Measurements from ENCODE around the gene MTFP1.
"Not testable (repeated sequence)": the region's sequence is repeated elsewhere in the genome, so short reads cannot be mapped to it uniquely, and the experiment has no call there.

MTFP1 gene

DNA sequence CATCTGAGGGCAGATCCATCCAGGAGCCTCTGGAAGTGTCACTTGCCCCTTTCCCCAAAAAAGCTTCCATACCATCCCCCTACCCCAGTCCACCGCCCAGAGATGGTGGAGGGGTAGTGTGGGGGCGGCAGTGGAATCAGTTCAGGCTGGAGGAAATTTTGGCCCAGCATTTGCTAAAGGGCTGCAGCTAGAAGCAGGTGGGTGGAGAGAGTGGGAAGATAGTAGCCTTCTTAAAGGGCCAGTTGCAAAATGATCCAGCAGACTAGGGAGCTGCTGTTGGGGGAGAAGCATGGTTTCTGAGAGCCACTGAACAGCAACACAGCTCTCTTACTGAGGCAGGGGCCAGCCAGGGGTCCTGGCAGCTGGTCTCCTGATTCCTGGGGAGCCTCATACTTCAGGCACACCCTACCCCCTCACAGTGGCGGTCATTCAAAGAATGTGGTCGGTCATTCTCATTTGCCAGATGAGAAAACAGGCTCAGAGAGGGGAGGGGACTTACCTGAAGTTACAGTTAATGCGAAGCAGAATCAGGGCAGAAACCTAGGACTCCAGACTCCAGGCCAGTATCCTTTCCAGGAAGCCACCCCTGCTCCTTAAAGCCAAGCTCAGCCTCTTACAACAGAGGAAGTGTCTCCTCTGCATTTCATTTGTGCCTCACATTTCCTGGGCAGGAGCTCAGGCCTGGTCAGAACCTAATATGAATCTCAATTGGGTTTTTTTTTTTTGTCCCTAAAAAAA is 23.4 kb upstream of the MTFP1 start:
- DNase-seq, result no peak

DNA sequence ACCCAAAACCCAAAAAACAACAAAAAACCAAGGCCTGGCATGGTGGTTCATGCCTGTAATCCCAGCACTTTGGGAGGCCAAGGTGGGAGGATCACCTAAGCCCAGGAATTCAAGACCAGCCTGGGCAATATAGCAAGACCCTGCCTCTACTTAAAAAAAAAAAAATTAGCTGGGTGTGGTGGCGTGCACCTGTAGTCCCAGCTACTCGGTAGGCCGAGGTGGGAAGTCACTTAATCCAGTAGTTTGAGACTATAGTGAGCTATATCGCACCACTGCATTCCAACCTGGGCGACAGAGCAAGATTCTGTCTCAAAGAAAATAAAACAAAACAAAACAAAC is 22.8 kb upstream of the MTFP1 start:
- not testable (repeated sequence) for DNase-seq

DNA sequence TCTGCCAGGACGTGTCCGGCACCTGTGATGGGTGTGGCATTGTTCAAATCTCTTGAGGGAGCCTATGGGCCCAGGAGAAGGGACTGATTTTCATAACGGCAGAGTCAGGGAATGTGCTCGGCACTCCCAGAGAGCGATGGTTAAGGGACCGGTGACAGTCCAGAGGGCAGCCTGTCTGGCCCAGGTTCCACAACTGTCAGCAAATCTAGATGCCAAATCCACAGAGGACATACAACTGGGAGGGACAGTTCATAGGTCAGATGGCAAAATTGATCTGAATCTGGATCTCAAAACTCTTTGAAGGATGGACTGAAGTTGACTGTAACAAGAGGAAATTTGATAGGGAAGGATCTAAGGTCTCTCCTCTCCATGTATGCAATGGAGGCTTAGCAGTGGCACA is 21.3 kb upstream of the MTFP1 start:
- DNase-seq, result no peak

DNA sequence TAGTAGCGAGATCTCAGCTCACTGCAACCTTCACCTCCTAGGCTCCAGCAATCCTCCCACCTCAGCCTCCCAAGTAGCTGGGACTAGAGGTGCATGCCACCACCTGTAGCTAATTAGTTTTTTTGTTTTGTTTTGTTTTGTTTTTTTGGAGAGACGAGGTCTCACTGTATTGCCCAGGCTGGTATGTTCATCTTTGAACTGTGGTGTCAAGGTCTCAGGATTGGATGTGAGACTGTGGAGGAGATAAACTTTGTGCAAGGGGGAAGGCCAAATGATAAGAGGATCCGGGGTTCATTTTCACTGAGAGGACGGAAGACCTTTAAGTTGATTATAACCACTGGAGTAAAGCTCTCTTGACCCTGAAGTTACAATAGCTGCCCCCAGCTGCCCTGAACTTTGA is 19.8 kb upstream of the MTFP1 start:
- no peak for DNase-seq

DNA sequence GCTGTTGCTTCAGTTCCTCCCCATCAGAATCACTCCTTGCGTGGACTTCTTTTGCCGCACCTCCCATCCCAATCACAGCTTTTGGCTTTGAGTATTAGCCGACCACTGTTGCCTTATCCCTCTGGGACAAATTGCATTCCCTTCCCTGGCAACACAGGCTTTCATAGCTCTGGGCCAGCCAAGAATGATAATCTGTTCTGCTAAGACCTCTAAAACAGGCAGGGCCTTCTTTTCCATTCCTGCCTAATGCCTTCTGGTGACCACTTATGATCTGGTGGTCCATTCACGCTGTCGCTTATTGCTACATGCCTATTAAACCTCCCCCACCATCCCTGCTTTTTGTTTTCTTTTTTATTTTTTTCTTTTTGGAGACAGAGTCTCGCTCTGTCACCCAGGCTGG is 19.2 kb upstream of the MTFP1 start:
- no peak for DNase-seq

DNA sequence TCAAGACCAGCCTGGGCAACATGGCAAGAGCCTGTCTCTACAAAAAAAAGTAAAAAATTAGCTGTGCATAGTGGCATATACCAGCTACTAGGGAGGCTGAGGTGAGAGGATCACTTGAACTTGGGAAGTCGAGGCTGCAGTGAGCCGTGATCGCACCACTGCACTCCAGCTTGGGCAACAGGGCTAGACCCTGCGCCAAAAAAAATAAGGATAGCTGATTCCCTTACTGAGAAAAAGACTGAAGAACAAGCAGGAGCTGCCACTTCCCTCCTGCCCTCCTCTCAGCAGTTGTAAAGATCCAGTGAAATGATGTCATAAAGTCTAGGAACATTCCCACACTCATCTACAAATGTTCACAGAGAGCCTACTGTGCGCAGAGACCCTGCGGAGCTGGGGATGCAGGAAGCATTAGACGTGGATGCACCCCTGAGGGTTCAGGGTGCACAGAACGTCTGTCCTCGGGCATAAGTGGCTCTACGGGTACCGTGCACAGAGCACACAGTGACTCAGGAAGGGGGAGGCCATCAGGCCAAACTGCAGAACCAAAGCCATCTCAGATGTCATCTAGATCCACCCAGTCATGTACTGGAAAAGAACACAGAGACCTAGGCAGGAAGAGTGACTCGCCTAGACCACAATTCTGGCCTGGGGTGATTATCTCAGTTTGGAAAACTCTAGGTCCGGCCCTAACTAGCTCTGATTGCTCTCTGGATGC is 17.0 kb upstream of the MTFP1 start:
- DNase-seq, result peak; percentile 91

DNA sequence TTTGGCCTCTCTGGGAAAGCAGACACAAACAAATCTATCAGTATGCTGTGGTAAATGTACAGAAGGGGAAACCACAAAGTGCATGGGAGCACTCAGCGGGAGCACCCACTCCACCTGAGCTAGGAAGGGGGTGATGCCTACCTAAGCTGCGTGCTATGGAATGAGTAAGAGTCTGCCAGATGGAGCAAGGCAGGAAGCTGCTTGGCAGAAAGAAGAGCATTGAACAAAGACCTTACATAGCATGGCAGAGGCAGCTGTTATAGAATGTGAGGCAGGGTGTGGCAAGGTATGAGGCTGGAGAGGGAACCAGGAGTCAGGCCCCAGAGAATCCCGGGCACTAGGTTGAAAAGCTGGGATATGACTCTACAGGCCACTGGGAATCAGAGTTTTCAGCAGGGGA is 13.8 kb upstream of the MTFP1 start:
- DNase-seq, result no peak

DNA sequence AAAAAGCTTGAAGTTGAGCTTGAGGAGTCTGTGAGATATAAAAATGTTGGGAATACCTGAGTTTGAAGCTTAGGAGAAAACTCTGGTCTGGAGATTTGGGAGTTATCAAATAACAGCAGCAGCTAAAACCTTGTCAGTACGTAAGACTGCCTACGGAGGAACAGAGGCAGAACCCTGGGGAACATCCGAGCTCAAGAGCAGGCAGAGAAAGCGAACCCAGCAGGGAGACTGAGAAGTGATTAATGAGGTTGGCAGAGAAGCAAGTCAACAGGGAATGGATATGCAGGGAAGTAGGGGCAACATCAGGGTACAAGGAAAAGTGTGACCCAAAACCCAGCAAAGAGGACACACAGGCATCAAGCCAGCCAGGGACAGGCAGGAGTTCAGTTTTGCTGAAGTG is 12.6 kb upstream of the MTFP1 start:
- DNase-seq, result no peak

DNA sequence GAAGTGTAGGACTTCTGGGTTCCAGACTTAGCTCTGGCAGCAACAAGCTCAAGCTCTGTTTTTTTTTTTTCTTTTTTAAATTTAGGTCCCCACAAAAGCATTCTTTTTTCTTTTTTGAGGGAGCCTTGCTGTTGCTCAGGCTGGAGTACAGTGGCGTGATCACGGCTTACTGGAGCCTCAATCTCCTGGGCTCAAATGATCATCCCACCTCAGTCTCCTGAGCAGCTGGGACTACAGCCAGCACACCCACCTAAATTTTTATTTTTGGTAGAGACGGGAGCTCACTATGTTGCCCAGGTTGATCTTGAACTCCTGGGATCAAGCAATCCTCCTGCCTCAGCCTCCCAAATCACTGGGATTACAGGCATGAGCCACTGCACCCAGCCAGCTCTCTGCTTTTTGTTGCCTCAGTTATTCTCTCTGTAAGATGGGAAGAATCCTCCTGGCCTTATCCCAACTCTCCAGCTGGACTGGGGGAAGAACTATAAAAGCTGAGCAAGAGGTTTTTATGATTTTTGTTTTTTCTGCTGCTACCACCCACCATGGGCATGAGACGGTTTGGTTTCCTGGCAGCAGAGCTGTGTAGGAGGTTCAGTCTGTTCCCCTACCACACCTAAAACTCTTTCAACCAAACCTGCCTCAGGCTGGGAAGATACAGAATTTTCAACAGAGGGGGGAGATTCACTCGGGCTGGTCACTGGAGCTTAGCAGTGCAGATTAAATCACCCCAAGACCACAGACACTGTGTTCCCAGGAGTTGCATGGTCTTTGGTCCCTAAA is 11.6 kb upstream of the MTFP1 start:
- DNase-seq, result no peak

DNA sequence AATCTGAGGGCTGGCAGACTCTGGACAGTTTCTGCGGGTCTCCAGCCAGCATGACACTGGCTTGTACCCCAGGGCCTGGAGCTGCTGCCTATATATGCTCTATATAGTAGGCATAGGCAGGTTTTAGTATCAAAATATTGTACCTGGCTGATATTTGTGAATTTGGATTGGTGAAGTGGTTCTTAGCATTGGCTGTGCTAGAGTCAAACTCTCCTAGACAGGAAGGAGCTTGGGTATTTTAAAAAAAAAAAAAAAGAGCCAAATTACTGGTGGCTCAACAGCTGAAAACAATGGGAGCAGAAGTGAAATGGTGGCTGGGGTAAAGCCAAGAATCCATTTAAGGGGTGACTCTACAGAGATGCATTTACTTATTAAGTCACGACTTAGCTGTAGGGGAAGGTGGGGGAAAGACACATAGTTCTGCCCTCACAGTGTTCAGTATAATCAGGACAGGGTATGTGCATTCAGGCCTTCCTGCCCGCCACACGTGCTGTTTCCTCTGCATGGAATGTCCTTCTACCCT is 11.0 kb upstream of the MTFP1 start:
- DNase-seq, result no peak

DNA sequence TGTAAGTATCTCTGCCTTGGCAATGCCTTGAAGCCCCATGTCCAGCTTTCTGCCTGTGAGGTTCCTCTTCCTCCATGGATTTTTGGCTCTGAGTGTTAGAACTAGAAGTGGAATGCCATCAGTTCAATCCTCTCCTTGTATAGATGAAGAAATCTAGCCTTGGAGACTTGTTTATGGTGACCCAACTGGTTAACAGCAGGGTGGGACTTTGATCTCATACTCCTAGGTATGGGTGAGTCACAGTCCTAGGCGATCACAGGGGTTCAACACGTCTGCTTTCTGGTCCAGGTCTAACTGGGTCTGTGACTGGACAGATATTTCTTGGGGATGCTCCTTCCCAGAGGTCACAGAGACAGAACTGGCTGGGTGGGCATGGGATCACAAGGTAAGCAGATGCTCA is 9.2 kb upstream of the MTFP1 start:
- no peak for DNase-seq

DNA sequence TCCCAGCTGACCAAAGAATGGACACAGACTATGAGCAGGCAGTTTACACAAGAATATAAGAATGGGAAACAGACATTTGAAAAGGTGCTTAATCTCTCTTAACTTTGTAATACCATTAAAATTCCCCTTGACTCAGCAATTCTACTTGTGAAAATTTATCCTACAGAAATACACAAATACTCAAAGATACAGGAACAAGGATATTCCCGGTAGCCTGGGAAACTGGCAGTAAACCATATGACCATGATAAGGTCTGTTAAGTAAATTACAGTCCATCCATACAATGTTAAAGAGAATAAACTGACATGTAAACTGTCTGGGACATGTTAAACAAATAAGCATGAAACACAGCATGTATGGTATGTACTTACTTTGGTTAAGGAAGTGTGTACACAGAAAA is 8.7 kb upstream of the MTFP1 start:
- DNase-seq, result no peak

DNA sequence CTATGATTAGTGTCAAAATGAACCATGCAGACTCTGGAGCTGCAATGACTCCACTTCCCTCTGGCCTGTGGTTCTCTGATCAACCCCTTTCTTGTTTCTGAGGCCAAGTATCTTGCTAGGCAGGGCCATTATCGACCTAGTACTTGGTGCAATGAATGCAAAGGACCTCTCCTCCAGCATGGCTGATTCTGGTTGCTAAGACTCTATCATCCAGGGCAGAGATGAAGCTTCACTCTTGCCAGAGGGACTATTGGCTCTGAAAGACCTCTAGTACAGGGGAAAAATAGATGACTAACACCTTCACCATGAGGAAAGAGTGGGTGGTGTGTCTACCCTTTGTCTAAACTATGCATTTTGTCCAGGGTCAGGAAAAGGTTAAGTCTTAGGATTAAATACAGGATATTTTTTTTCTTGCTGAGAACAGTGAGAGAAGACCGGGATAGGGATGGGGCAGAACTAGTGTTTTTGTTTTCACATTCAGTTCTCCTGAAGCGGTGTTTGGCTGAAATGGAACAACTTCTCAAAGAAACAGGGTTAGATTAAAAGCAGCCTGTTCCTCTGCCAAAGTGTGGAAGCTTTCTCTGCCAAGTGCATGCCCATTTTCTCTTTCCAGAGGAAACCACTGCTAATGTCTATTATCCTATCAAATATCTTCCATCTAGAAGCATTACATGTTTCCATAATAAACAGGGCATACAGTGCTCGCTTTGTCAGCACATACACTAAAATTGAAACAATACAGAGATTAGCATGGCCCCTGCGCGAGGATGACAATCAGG is 5.0 kb upstream of the MTFP1 start:
- DNase-seq, result peak; percentile 89

DNA sequence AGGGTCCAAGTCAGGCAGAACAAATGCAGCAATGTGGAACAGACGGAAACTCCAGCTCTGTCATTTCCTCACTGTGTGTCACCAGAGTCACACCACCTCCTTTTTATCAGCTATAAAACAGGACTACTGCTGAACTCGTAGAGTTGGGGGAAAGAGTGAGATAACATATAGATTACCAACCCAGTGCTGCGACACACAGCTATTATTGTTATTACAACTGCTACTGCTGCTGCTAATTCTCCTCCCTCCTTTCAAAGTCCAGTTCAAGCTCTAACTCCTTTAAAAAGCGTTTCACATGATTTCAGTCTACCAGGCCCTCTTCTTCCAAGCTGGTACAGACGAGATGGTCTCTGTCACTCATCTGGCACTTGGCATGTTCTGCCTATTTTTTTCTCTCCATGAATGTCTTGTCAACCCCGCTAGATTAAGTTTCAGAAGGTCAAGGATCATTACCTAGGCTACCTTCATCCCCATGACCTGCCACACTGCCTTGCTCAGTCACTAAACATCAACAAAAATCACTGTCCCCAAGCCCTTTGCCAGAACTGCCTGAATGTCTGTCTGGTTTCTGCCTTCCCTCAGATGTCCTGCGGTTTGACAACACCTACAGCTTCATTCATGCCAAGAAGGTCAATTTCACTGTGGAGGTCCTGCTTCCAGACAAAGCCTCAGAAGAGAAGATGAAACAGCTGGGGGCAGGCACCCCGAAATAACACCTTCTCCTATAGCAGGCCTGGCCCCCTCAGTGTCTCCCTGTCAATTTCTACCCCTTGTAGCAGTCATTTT is 3.7 kb upstream of the MTFP1 start:
- DNase-seq, result peak; percentile 34

DNA sequence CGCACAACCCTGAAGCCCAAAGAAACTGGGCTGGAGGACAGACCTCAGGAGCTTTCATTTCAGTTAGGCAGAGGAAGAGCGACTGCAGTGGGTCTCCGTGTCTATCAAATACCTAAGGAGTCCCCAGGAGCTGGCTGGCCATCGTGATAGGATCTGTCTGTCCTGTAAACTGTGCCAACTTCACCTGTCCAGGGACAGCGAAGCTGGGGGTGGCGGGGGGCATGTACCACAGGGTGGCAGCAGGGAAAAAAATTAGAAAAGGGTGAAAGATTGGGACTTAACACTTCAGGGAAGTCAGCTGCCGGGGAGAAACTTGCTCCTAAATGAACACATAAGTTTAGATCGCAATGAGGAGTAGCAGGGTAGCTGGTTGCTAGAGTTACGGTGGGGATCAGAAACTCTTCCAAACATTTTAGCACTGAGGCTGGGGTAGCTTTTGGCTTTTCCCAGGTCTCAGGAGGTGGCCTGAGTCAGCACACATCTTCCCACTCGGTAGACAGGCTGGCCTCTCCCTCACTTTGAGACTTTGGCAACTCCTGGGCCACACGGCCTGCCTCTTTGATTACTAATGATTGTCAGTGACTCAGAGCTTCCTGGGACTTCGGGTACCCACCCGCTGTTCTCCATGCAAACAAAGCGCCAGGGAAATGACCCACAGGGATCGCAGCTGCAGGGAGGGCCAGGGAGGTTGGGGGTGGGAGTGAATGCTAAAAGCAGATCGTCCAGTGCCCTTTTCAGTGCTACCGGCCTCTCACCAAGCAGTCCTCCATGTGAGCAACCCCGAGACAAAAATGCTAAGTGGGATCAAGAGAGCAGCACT is 2.9 kb upstream of the MTFP1 start:
- peak; percentile 97 for DNase-seq

DNA sequence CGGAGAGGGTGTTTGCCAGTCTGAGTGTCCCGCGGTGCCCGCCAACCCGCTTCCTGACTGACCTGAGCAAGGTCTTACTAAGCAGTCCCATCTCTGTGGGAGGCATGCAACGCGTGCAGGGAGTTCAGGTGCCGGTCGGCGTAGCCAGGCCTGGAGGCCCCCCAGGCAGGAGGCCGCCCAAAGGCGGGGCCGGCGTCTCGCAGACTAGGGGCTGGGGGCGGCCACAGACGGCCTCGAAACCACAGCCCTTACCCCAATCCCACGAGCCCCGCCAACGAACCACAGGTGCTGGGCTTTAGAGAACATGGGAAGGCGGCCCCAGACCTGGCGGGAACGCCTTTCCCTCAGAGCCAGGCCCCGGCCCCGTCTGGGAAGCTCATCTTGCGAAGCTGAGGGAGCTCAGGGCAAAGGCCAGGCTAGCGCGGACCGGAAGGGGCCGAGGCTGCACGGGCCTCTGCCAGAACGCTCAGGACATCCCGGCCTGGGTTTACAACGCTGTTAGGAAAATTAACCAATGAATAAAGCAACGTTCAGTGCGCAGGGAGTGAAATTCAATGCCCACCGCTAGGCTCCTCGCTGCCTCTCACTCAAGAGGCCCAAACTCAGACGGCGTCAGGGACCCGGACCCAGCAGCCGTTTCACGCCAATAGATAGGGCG is 2.1 kb upstream of the MTFP1 start:
- no peak for DNase-seq

DNA sequence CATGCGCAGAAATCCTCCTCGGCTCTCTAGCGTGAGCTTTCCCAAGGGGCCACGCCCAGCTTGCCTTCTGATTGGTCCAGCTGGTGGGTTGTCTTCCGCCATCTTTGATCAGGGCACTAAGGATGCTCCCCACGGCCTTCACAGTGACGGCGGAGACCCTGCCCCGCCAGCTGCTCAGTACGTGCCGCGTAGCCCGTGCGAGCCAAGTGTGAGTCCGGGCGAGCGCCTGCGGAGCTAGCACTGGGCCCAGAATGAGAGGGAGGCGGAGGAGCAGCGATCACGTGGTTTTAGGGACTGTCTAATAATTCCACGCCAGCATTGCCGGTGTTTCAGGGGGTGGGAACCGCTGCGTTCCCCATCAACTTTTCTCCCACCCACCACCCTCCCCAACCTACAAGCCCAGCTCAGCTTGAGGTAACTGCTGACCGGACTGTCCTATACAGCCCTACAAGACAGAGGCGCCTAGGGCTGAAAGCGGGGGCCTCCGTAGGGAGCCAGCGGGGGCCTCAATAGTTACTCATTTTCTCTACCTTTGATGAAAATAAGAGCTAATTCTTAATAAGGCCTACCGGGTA is 1.5 kb upstream of the MTFP1 start:
- DNase-seq, result peak; percentile 100

DNA sequence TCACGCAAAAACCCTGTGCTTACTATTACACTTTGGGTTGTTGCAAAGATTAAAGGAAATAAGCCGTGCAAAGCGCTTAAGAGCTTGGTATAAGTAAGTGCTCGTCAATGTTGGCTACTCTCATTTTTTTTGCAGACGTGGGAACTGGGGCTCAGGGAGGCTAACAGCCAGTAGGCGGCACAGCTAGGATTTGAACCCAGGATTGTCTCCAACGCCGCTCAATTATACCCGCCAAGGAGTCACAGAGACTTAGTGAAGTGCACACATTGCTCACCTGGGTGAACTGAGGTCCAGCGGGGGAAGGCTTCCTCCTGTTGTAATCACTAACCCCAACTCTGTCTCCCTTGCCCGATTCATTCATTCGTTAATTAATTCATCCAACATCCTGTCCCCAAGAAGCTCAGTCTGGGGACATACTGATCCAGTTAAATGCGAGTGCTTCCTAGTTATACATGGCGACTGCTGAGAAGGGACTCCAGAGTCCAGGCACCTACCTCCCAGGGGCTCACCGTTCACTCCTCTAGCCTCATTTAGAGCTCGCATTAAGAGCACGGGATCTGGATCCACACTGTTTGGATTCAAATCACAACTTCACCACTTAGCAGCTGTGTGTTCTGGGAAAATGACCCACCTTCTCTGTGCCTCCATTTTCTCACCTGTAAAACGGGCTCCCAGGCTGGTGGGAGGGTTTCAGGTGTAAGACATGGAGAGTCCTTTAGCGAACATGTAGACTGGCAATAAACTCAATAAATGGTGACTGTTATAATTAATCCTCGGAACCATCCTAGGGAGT is 838 bp upstream of the MTFP1 start:
- DNase-seq, result peak; percentile 41

DNA sequence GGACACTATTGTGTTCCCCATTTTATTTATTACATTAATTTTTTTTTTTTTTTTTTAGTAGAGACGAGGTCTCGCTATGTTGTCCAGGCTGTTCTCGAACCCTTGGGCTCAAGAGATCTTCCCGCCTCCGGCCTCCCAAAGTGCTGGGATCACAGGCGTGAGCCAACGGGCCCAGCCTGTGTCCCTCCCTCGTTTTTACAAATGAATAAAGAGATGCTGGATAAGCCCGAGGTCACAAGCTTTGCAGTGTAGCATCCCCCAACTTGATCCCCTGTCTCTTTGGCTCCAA is 297 bp upstream of the MTFP1 start:
- no peak for DNase-seq
